Melanocyte of skin (primary cell): Measurements from ENCODE around the gene SPEF1. TPM values are rescaled to one million over a fixed set of nuclear protein-coding genes. Genes with fewer than 3 reads are reported as not detected.

Source experiments
- total RNA-seq, 2 donors: library from RNA; depleted of rRNA; stranded (reverse); fragments of >200 nt; gene quantifications; 2 replicates each; pipeline ENCODE4 v1.2.3, GENCODE V29; 2012

SPEF1 gene
- under 1 TPM; under 0.01 TPM for total RNA-seq

GRCh38 chr20:3781153-3781910, at the start of gene SPEF1:
Gene SPEF1 (minus strand): TSS chr20:3781448. CDS start chr20:3781287, 161 bp downstream.

GRCh38 chr20:3820048-3820900, 39.0 kb upstream of the SPEF1 start, which contains the start of gene AP5S1:
Gene AP5S1 (plus strand): TSS chr20:3820547. CDS start chr20:3822118, 1,571 bp downstream.

DNA sequence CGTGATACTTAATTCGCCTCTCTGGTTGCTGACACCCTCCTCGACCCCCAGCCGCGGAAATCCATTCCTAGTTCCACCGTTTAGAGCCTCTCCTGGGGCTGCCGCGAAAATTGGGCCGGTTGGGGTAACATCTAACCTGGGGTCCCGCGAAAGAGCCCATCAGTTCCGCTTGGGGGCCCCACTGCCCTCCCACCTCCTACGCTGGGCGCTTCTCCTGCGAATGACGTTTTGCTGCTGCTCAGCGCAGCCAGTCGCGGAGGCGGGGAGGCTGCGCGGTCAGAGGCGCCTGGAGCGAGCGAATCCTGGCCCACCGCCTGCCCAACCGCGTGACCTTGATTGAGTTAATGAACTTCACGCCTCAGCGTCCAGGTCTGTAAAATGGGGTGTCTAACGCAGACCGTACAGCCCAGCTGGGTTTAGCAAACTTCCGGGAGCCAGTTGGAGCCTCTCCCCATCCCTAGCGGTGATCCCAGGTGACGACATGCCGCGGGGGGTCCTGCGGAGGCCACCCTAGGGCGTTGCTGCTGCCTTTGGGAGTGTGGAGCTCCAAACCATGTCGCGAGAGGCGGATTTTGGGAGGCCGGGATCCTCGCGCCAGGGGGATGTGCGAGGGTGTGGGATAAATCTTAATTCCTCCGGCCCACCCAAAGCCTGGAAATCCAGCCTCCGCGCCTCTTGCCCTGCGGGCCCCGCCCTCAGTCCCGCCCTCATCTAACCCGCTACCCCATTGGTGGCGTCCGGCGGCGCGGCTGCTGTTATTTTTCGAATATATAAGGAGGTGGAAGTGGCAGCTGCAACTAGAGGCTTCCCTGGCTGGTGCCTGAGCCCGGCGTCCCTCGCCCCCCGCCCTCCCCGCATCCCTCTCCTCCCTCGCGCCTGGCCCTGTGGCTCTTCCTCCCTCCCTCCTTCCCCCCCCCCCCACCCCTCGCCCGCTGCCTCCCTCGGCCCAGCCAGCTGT, 14.5 kb upstream of the SPEF1 start, which contains the start of gene CDC25B:
Gene CDC25B (plus strand): TSS at position 800 of the 958 bp plus-strand sequence. CDS start 222 bp downstream, outside the sequence.

GRCh38 chr20:3786665-3787323, 5.5 kb upstream of the SPEF1 start, which contains the start of gene CENPB:
Gene CENPB (minus strand): TSS chr20:3786740. CDS start chr20:3786483, 257 bp downstream.

DNA sequence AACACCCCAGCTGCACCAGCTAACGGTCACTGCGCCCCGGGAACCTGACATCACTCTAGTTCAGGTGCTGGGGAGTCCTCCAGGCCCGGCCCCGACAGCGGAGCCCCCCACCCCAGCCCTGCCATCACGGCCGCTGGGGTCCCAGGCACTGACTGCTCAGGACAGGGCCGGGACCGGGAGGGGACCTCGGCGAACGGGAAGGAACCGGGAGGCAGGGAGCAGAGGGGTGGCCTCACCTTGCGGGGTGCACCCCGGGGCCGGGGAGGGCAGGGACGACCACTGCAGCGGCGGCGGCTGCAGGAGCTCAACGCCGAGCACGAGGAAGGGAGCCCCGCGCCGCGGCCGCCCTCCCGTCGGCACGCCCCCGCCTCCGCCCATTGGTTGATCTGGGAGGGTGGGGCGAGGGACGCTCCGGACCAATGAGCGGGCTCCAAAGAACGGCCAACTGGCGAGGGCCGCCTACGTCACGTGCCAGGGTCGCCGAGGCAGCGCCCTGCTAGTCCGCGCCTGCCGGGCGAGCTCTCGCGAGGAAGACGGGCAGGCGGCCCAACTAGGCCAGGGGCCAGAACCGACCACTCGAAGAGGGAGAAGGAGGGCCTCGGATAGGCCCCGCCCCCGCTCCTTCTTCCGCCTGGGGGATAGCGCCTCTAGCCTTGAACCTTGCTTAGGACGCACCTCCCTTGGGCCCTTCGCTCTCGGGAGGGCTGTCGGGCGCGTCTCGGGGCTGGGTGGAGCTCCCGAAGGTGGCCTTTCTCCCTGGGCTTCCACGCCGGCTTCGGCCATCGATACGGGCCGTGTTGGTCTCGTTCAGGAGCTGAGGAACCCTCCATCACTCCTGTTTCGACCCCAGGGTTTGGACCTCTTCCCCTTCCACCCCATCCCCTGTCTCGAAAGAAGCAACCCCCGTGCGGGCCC, 13.6 kb downstream of the SPEF1 start, which contains the start of gene ADISSP:
Gene ADISSP (minus strand): TSS at position 327 of the 915 bp plus-strand sequence. CDS start 7,653 bp downstream, outside the sequence.

GRCh38 chr20:3732327-3733118, 48.7 kb downstream of the SPEF1 start, which contains the start of gene HSPA12B:
Gene HSPA12B (plus strand): TSS chr20:3732685. CDS start chr20:3738675, 5,990 bp downstream.

Other genes starting within 250 kb of the SPEF1 start
- gene GFRA4, start 118.0 kb downstream of the SPEF1 start, total RNA-seq = not detected
- under 1 TPM; under 0.01 TPM for gene ADAM33, start 99.4 kb downstream of the SPEF1 start, total RNA-seq
- gene SIGLEC1, start 68.8 kb downstream of the SPEF1 start, total RNA-seq = not detected
- gene HSPA12B, start 48.8 kb downstream of the SPEF1 start, total RNA-seq = under 1 TPM in 1 of 2 donors, not detected in 1; under 0.01 TPM
- gene ADISSP, start 13.7 kb downstream of the SPEF1 start, total RNA-seq = 10 to 100 TPM; 22.7 to 38.0 TPM
- 100 to 1,000 TPM in 1 of 2 donors, 10 to 100 TPM in 1; 88.8 to 152 TPM for gene CENPB, start 5.3 kb upstream of the SPEF1 start, total RNA-seq
- 10 to 100 TPM; 43.7 to 74.9 TPM for gene CDC25B, start 14.9 kb upstream of the SPEF1 start, total RNA-seq
- gene AP5S1, start 39.1 kb upstream of the SPEF1 start, total RNA-seq = 10 to 100 TPM; 22.3 to 22.7 TPM
- 10 to 100 TPM; 17.9 to 24.3 TPM for gene MAVS, start 65.4 kb upstream of the SPEF1 start, total RNA-seq
- 10 to 100 TPM; 49.6 to 63.6 TPM for gene PANK2, start 107.9 kb upstream of the SPEF1 start, total RNA-seq
- gene RNF24, start 234.1 kb upstream of the SPEF1 start, total RNA-seq = 10 to 100 TPM in 1 of 2 donors, 1 to 10 TPM in 1; 7.9 to 11.0 TPM